ENCODE data around the gene NFKB2. TPM values are rescaled to one million over a fixed set of nuclear protein-coding genes. Genes with fewer than 3 reads are reported as not detected.

NFKB2 gene
- total RNA-seq, 1 donor from 2014 or later = 10.3 TPM

GRCh38 chr10:102394801-102395399 is 605 bp upstream of the NFKB2 start:
- ATAC-seq = no peak

- ATAC-seq = no peak
Observed at GRCh38 chr10:102396317-102396650, 779 bp downstream of the NFKB2 start.

GRCh38 chr10:102396730-102397151 is 1.2 kb downstream of the NFKB2 start:
- ATAC-seq = no peak

GRCh38 chr10:102397222-102398171 is 2.0 kb downstream of the NFKB2 start:
- ATAC-seq = no peak

- no peak for ATAC-seq
Observed at GRCh38 chr10:102398172-102399020, 2.9 kb downstream of the NFKB2 start.

GRCh38 chr10:102399217-102400021 is 3.9 kb downstream of the NFKB2 start:
- ATAC-seq = peak; percentile 68

GRCh38 chr10:102400076-102400475 is 4.6 kb downstream of the NFKB2 start:
- ATAC-seq = no peak

GRCh38 chr10:102400598-102401341 is 5.3 kb downstream of the NFKB2 start:
- ATAC-seq = no peak

- ATAC-seq = no peak
Observed at GRCh38 chr10:102401342-102401654, 5.8 kb downstream of the NFKB2 start.

GRCh38 chr10:102401735-102402511 is 6.4 kb downstream of the NFKB2 start:
- peak; percentile 62 for ATAC-seq

- ATAC-seq = no peak
Observed at GRCh38 chr10:102402512-102402896, 7.0 kb downstream of the NFKB2 start.

GRCh38 chr10:102403115-102403514 is 7.6 kb downstream of the NFKB2 start:
- no peak for ATAC-seq

GRCh38 chr10:102404361-102405107 is 9.0 kb downstream of the NFKB2 start:
- ATAC-seq = no peak

- ATAC-seq = no peak
Observed at GRCh38 chr10:102405108-102405571, 9.6 kb downstream of the NFKB2 start.

- ATAC-seq = no peak
Observed at GRCh38 chr10:102405632-102406031, 10.1 kb downstream of the NFKB2 start.

- ATAC-seq = no peak
Observed at GRCh38 chr10:102406815-102407214, 11.3 kb downstream of the NFKB2 start.

GRCh38 chr10:102407425-102408130 is 12.1 kb downstream of the NFKB2 start:
- no peak for ATAC-seq

- no peak for ATAC-seq
Observed at GRCh38 chr10:102408131-102408727, 12.7 kb downstream of the NFKB2 start.

Measured in esophagus mucosa (tissue), 1 donor.